GM19099 (cell line): ENCODE results near the gene PTPRK.

Source experiments
- POLR2A ChIP-seq: IDR thresholded peaks from 3 replicates; pipeline ENCODE4 v1.6.1; 2011; ENCODE audit warnings: low read depth; ENCODE audit not compliant: insufficient read length; ENCODE audit errors: extremely low read depth

PTPRK gene

DNA sequence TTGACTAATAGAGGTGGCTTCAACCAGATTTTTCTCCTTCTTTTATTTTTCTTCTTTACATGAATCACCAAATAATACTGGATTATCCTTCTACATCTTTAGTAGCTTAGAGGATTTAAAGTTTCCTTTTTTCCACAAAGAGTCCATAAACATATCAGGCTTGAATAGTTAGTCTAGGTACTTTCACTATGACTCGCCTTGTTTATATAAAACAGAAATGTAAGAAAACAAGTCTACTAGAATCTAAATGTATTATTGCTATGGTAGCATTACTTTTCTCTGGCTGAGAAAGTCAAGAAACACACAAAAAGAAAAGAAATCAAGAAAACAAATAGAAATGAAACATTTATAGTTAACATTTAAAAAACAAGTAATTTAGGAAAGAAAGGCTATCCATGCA lies 215.2 kb downstream of the PTPRK start:
- TF ChIP-seq POLR2A, result no peak

DNA sequence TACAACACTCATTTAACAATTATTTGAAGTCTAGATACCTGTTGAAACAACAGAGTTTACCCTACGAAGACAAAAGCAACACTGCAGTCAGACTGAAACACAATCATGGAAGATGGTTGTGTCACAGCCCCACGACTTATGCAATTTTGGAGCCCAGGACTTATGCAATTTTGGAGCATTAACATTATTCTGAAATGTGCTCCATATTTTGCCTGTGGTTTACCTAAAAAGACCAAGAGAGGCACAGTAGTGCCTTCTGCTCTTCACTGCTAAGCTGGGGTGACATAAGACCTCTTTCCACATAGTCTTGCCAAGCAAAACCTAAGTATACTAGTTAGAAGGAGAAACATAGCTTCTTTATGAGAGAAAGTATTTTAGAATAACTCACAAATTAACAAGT lies 216.5 kb downstream of the PTPRK start:
- TF ChIP-seq POLR2A, result no peak

GRCh38 chr6:128302942-128303341 lies 217.5 kb downstream of the PTPRK start:
- TF ChIP-seq POLR2A, result no peak

GRCh38 chr6:128295670-128296069 lies 224.7 kb downstream of the PTPRK start:
- no peak for TF ChIP-seq POLR2A

DNA sequence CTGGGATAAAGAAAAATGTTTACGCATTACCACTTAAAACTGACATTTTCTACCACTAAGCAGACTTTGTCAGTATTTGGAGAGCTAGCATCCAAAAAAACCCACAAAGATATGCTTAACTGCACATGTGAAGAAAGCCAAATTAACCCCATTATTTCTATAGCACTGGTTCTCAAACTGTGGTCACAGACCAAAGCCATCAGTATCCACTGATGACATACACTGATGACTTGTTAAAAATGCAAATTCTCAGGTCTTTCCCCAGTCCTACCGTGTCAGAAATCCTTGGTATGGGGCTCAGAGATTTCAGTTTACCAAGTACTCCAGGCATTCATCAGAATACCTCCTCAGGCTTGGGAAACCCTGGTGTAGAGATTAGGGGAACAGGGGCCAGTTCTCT lies 230.2 kb downstream of the PTPRK start:
- TF ChIP-seq POLR2A, result no peak

DNA sequence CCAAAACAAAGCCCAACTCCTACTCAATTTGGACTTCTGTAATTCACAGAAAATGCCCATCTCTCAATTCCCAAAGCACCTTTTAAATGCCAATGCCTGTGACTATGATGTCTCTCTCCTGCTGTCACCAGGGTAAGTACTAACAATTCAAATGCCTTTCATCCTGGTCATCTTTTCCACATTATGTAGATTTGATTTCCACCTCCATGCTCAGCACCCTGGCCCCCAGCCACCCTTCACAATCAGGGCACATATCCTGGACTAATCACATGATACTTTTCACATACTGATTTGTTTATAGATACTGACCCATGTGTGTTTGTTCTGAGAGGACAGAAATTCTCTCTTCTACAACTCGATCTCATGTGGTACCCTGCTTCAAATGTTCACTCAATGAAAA lies 236.3 kb downstream of the PTPRK start:
- no peak for TF ChIP-seq POLR2A

GRCh38 chr6:128282961-128283360 lies 237.4 kb downstream of the PTPRK start:
- TF ChIP-seq POLR2A, result no peak

GRCh38 chr6:128280960-128281359 lies 239.4 kb downstream of the PTPRK start:
- TF ChIP-seq POLR2A, result no peak

DNA sequence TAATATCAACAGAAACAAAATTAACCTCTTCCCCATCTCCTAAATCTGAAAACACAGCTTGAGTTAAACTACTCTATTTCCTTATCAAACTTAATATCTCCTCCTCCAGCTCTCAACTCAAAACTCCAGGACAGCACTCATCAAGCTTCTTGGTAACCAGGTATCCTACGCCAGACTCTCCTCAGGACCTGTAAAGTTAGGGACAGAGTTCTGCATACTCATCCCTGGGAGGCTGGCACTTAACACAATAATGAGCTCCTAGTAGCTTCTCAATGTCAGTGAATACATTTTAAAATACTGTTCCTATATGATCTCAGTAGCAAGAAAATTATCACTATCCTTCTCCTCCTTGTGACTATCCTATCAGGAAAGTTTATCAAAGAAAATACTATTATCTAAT lies 240.3 kb downstream of the PTPRK start:
- no peak for TF ChIP-seq POLR2A

- TF ChIP-seq POLR2A, result no peak
Measured at GRCh38 chr6:128278836-128279235, 241.6 kb downstream of the PTPRK start.

DNA sequence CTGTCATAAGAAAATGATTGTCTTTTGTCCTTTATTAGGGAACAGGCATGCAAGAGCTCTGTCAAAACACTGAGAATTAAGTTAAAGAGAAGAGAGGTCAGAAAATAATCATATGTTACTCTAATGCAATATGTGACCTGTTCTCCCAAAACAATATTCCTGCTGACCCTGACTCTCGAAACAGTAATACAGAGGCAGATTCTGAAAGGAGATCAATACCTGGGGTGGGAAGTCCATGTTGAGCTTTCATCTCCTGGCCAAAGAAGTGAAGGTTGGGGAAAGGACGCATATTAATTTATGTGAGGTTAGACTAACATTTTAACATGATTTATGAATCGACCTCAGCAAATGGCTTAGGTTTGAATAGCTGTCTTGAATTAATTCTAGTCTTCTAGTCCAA lies 243.0 kb downstream of the PTPRK start:
- TF ChIP-seq POLR2A, result no peak

DNA sequence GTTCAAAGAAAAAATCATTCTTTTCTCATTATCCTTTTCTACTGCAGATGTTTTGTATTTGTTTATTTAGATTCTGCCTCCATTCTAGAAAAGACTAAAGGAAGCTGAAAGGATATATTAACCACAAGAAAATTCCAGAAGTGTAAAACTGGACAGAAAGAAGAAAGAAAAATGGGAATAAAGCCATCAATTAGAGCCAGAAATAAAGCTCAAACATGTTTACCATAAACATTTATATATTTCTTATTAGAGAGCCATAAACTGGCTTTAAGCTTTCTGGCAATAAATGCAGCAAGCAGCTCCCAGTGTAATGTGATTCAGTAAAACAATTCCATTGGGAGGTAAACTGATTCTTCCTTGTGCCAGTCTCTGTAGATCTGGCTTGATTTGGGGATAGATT lies 244.1 kb downstream of the PTPRK start:
- no peak for TF ChIP-seq POLR2A

DNA sequence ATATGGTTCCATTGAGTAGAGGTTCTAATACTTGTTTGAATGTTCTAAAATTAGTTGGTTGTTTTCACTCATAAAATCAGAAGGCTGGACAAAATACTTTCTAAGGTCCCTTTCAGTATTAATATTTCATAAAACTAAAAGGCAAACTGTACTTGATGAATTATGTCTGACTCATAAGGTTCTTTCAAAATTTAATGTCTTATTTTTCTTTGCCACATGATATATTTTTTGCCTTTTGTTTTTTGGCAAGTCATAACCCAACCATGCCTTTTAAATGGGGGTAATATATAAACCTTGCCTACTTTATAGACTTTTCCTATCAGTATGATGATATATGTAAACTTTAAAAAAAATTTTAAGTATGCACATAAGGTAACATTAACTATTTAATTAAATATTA lies 244.7 kb downstream of the PTPRK start:
- TF ChIP-seq POLR2A, result no peak

DNA sequence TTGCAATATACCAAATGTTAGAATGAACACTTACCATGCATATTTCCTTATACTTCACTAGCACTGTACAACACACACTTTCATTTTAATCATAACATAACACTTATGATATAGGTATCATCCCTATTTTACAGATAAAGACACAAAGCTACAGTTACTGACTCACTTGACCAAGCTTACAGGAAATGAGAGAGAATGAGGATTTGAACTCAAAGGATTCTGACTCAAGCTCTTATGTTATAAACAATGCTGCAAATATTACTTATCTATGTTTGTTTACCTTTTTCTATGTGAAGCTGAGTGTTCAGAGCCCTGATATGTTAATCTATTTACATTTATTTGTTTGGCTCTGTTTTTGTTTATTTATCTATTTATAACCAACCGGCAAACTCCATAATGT lies 245.4 kb downstream of the PTPRK start:
- TF ChIP-seq POLR2A, result no peak

DNA sequence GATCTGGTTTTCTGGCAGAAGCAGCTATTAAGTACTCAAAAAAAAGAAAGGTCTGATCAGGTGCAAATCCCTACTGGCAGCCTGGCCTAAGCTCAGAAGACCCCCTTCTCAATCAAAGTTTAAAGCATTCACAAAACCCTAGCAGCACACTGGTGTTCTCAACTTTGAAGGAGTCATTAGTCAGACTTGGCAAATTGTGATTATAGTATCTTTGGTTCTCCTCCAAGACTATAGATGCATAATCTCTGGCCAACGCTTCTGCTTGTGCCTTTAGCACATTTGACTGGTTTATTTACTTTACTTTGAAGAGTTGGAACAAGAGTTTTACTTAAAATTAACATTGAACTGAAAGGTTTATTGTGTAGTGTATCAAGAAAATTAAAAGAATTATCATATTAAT lies 248.9 kb downstream of the PTPRK start:
- no peak for TF ChIP-seq POLR2A

DNA sequence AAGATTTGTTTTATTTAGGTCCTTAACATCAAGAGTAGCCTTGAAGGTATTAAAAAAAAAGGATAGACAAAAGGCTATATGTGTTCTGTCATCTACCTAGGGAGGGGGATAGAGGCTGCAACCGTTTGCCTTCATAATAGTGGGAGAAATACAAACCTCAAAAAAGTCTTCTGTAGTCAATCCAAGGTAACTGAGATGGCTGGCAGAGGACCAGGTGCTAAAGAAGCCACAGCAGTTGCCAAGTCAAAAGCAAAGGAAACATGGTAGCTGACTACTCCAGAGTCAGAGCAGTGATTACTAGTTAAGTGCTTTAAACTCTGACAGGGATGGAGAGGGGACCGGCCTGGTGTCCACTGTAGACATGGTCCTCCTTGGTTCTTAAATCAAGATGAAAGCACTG lies 249.4 kb downstream of the PTPRK start:
- TF ChIP-seq POLR2A, result no peak

DNA sequence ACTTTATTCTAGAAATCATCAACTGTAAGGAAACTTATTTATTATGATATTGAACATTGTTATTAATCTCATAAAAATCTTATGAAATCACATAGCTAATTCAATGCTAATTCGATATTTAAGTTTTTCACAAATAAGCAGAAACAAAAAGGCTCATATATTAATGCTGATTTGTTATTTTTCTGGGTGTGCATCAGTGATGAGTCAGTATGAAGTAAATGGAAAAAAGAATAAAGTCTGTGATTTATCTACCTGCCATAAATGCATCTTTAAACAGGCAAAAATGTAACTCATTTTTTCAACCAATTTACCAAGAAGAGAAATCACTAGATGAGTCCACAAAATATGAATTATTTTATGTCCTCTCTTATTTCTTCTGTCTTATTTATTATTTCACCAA lies 253.5 kb downstream of the PTPRK start:
- TF ChIP-seq POLR2A, result no peak

- no peak for TF ChIP-seq POLR2A
Measured at GRCh38 chr6:128265706-128266105, 254.7 kb downstream of the PTPRK start.
